Activated T-helper 17 cell treated with anti-CD3 and anti-CD28 coated beads, Interleukin-2, amount 50 U/mL, for 72 hours (primary cell): ENCODE data around the gene ZNF614. TPM values are rescaled to one million over a fixed set of nuclear protein-coding genes. Genes with fewer than 3 reads are reported as not detected.
"Not testable (repeated sequence)": the region's sequence is repeated elsewhere in the genome, so short reads cannot be mapped to it uniquely, and the experiment has no call there.

ENCODE experiments used
- ATAC-seq: fragments of 150-1000 bp; cut with Tn5 transposase; replicated peaks from 2 replicates; pipeline ENCODE4 v1.10.0; 2021; ENCODE audit warnings: mild to moderate bottlenecking, moderate library complexity
- H3K27ac Mint-ChIP-seq: one replicate; pipeline ENCODE4 v1.8.0; 2022; ENCODE audit warnings: mixed read lengths
- H3K27me3 Mint-ChIP-seq: one replicate; pipeline ENCODE4 v1.8.0; 2022; ENCODE audit warnings: mixed read lengths
- H3K36me3 Mint-ChIP-seq: one replicate; pipeline ENCODE4 v1.8.0; 2022; ENCODE audit warnings: low read depth, mild to moderate bottlenecking, mixed read lengths
- H3K4me1 Mint-ChIP-seq: one replicate; pipeline ENCODE4 v1.8.0; 2022; ENCODE audit warnings: mixed read lengths
- H3K4me3 Mint-ChIP-seq: one replicate; pipeline ENCODE4 v1.8.0; 2022; ENCODE audit warnings: mild to moderate bottlenecking, mixed read lengths
- H3K9me3 Mint-ChIP-seq: one replicate; pipeline ENCODE4 v1.8.0; 2022; ENCODE audit warnings: mixed read lengths
- total RNA-seq, 2 donors: library from RNA; stranded (reverse); gene quantifications; one replicate each; pipeline ENCODE4 v1.2.3, GENCODE V29; 2022

The ZNF614 gene
- 1 to 10 TPM; 7.0 to 7.7 TPM for total RNA-seq

DNA sequence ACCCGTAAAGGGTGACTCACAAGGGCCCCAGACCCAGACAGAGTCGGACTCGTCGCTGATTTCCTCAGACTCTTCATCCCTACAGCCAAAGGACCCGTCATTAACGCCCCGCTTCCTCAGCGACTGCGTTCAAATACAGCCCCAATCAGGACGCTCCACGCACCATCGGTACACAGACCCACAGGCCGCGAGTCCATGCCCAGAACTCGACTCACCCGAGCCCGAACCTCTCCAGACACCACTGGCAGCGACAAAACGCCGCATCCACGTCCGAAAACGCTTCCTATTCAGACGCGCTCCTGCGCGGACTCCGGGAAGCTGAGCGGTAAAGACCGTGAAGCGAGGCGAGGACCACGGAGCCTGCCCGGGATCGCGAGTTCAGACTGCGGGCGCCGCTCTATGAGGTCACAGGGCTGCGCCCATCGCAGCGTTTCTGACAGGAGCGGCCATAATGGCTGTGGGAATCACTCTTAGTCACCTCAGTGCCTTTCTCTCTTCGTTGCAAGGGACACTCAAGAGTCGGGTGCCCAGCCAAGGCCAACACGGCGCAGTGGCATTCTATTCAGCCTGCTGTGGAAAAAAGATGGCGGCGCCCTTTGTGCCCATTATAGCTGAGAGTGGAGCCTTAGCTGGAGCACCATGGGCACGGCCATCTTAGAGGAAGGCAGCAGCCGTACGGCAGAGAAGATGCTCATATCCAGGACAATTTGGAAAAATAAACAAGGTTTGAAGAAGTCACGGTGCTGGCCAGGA, at the start of gene ZNF614:
ZNF614 (minus strand) TSS at position 353 of the 753 bp plus-strand sequence. CDS start 2,634 bp downstream, outside the sequence.
- Mint-ChIP-seq H3K4me3 (peak within 1 kb of the TSS; percentile 97), H3K36me3 (peaks cover 47% of the 10 kb centered on the region), H3K4me1 (no peaks in the 10 kb centered on the region), H3K27me3 (no peaks in the 10 kb centered on the region), H3K9me3 (peaks cover 21% of the 10 kb centered on the region), H3K27ac (peak within 1 kb of the TSS; percentile 95)
- peak; percentile 97 for ATAC-seq

DNA sequence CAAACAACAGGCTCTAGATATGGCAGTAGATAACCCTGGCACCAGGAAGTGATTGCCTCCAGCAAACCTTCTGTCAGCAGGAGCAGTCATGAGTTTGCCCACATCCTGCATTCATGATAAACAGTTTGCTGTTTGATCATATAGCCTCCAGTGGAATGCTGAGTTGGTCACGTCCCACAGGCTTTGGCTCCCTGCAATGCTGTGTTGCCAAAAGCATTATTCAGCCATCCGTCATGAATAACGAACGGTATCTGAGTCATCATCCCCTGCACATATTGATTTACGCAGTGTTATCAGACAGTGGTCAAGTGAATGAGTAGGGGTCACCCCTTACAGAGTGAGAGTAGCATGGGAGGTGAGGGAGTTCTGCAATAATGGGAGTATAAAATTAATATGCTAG, 42.3 kb upstream of the ZNF614 start:
- Mint-ChIP-seq H3K9me3 (peaks cover 52% of the 10 kb centered on the region), H3K36me3 (peaks cover 100% of the 10 kb centered on the region), H3K27ac (no peak overlapping the region), H3K4me3 (no peak overlapping the region), H3K27me3 (no peaks in the 10 kb centered on the region), H3K4me1 (no peaks in the 10 kb centered on the region)
- ATAC-seq, result no peak

DNA sequence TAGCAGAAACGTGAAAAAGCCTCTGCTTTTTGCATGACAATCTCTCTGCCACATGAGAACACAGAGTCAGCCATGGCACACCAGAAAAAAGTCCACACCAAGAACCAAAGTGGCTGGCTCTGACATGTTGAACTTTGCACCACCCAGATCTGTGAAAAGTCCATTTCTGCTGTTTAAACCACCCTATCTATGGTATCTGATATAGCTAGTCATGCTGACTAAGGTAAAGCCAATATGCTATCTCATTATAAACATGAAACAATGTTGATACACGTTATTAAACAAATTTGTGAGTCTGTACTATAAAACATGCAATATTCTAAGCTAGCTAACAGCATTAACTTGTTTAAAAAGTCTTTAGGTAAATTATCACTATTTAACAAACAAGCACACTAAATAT, 41.5 kb upstream of the ZNF614 start:
- no peak overlapping the region for H3K27ac Mint-ChIP-seq
- H3K36me3 Mint-ChIP-seq, result peaks cover 98% of the 10 kb centered on the region
- H3K9me3 Mint-ChIP-seq, result peaks cover 48% of the 10 kb centered on the region
- H3K4me1 Mint-ChIP-seq, result no peaks in the 10 kb centered on the region
- ATAC-seq, result no peak
- H3K4me3 Mint-ChIP-seq, result no peak overlapping the region
- H3K27me3 Mint-ChIP-seq, result no peaks in the 10 kb centered on the region

DNA sequence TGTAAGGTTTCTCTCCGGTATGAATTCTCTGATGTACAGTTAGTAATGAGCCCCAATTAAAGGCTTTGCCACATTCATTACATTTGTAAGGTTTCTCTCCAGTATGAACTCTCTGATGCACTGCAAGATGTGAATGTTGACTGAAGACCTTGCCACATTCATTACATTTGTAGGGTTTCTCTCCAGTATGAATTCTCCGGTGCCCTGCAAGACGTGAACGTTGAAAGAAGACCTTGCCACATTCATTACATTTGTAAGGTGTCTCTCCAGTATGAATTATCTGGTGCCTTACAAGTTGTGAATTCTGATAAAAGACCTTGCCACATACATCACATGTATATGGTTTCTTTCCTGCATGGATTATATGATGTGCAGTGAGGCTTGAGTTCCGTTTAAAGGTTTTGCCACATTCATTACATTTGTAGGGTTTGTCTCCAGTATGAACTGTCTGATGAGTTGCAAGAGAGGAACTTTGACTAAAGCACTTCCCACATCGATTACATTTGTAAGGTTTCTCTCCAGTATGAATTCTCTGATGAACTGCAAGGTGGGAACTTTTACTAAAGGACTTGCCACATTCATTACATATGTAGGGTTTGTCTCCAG, 38.2 kb upstream of the ZNF614 start:
- Mint-ChIP-seq H3K27ac (no peak overlapping the region), H3K9me3 (peaks cover 47% of the 10 kb centered on the region)
- no peak for ATAC-seq

DNA sequence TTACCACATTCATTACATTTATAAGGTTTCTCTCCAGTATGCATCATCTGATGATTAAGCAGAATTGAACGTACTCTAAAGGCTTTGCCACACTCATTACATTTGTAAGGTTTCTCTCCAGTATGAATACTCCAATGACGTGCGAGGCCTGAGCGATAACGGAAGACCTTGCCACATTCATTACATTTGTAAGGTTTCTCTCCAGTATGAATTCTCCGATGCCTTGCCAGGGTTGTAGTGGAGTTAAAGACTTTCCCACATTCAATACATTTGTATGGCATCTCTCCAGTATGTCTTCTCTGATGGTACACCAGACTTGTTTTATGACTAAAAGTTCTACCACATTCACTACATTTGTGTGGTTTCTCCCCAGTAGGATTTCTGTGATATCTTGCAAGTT, 37.2 kb upstream of the ZNF614 start:
- Mint-ChIP-seq H3K27me3 (no peaks in the 10 kb centered on the region), H3K9me3 (peaks cover 46% of the 10 kb centered on the region), H3K27ac (no peak overlapping the region)

More for the DNA sequence above, 38.2 kb upstream of the ZNF614 start:
- Mint-ChIP-seq H3K27me3 (no peaks in the 10 kb centered on the region), H3K36me3 (peaks cover 73% of the 10 kb centered on the region), H3K4me3 (no peak overlapping the region), H3K4me1 (no peaks in the 10 kb centered on the region)

DNA sequence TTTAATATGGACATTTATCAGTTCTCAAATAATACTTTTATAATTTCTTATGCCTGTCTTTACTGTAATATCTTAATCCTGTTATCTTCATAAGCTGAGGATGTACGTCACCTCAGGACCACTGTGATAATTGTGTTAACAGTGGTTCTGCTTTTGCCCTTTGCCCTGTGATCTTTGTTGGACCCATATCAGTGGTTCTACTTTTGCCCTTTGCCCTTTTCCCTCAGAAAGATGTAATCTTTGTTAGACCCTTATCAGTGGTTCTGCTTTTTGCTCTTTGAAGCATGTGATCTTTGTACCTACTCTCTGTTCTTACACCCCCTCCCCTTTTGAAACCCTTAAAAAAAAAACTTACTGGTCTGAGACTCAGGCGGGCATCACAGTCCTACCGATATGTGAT, 28.3 kb upstream of the ZNF614 start:
- Mint-ChIP-seq H3K9me3 (peaks cover 38% of the 10 kb centered on the region), H3K36me3 (peaks cover 37% of the 10 kb centered on the region)
- not testable (repeated sequence) for H3K27ac Mint-ChIP-seq, H3K4me1 Mint-ChIP-seq, ATAC-seq, H3K4me3 Mint-ChIP-seq, H3K27me3 Mint-ChIP-seq

More for the DNA sequence above, 37.2 kb upstream of the ZNF614 start:
- Mint-ChIP-seq H3K4me3 (no peak overlapping the region), H3K4me1 (no peaks in the 10 kb centered on the region), H3K36me3 (peaks cover 63% of the 10 kb centered on the region)
- no peak for ATAC-seq

DNA sequence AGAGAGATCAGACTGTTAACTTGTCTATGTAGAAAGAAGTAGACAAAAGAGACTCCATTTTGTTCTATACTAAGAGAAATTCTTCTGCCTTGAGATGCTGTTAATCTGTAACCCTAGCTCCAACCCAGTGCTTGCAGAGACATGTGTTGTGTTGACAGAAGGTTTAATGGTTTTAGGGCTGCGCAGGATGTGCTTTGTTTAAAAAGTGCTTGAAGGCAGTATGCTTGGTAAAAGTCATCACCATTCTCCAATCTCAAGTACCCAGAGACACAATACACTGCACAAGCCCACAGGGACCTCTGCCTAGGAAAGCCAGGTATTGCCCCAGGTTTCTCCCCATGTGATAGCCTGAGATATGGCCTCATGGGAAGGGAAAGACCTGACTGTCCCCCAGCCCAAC, 23.6 kb upstream of the ZNF614 start:
- not testable (repeated sequence) for H3K27ac Mint-ChIP-seq, ATAC-seq, H3K27me3 Mint-ChIP-seq, H3K4me3 Mint-ChIP-seq
- H3K36me3 Mint-ChIP-seq, result peaks cover 61% of the 10 kb centered on the region
- peaks cover 15% of the 10 kb centered on the region for H3K4me1 Mint-ChIP-seq
- peaks cover 32% of the 10 kb centered on the region for H3K9me3 Mint-ChIP-seq

DNA sequence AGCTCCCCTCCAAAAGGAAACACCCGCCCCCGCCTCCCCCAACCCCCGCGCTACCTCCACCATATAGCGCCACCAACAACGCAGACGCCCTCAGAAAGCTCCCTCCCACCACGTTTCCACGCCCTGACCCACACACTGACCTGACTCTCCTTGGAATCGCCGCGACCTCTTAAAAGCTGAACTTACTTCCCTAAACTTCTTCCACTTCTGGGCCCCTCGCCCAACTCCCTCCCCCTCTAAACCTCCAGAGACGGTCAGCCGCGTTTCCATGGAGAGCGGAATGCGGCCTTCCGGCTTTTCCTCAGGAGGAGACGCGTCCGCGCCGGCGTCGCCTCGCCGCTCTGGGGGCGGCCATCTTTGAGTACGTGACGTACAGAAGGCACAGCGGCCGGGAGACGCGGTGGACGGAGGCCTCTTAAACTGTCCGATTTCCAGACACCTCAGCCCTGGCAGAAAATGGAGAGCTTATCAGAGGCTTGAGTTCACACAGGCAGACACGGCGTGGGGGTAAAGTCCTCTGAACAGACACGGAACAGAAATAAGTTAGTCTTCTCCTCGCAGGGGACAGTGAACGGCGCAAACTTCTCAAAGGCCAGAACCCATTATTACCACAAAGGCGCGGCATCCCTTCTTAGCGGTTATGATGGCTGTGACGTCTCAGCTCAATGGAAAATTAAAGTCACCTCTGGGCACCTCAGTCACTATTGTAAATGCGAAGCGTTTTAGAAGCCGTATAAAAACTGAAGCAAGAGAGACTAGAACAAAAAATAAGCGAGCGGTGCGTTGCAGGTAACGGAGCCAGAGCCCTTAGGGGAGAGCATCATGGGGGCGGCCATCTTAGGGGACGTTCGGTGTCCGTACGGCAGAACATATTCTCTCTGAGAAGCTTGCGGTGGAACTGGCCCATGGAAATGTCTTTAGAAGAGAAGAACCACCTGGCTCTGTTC, 20.6 kb upstream of the ZNF614 start, which contains the start of gene ZNF432:
ZNF432 (minus strand) TSS at position 284 of the 947 bp plus-strand sequence. CDS start 1,970 bp downstream, outside the sequence.
- H3K4me3 Mint-ChIP-seq, result peak within 1 kb of the TSS; percentile 90
- H3K9me3 Mint-ChIP-seq, result peaks cover 27% of the 10 kb centered on the region
- H3K27ac Mint-ChIP-seq, result peak within 1 kb of the TSS; percentile 96
- H3K4me1 Mint-ChIP-seq, result peaks cover 19% of the 10 kb centered on the region
- H3K27me3 Mint-ChIP-seq, result no peaks in the 10 kb centered on the region
- H3K36me3 Mint-ChIP-seq, result peaks cover 71% of the 10 kb centered on the region
- peak; percentile 93 for ATAC-seq

DNA sequence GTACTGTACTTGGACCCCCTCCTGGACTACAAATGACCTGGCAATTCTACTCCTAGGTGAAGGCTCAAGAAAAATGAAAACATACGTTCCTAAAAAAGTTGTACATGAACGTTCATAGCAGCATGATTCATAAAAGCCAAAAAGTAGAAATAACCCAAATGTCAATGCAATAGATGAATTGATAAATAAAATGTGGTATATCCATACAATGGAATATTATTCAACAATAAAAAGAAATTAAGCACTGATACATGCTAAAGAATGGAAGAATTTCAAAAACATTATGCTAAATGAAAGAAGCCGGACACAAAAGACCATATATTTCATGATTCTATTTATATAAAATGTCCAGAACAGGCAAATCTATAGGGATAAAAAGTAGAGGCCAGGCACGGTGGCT, 11.0 kb upstream of the ZNF614 start:
- Mint-ChIP-seq H3K9me3 (peaks cover 20% of the 10 kb centered on the region), H3K4me3 (no peak overlapping the region), H3K4me1 (peaks cover 3% of the 10 kb centered on the region), H3K27ac (no peak overlapping the region), H3K36me3 (peaks cover 99% of the 10 kb centered on the region), H3K27me3 (no peaks in the 10 kb centered on the region)
- ATAC-seq, result no peak

DNA sequence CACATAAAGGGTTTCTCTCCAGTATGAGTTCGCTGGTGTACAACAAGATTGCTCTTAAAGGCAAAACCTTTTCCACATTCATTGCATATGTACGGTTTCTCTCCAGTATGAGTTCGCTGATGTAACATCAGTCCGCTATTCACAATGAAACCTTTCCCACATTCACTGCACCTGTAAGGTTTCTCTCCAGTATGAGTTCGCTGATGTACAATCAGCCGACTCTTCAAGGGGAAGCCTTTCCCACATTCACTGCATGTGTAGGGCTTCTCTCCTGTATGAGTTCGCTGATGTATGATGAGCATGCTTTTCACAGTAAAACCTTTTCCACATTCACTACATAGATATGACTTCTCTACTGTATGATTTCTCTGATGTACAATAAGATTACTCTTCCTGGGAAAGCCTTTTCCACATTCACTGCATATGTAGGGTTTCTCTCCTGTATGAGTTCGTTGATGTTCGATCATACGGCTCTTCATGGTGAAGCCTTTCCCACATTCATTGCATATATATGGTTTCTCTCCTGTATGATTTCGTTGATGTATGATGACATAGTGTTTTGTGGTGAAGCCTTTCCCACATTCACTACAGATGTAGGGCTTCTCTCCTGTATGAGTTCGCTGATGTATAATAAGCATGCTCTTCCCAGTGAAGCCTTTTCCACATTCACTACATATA, 6.0 kb upstream of the ZNF614 start:
- no peak overlapping the region for H3K27ac Mint-ChIP-seq
- no peak for ATAC-seq
- no peaks in the 10 kb centered on the region for H3K4me1 Mint-ChIP-seq
- no peak overlapping the region for H3K4me3 Mint-ChIP-seq
- H3K36me3 Mint-ChIP-seq, result peaks cover 65% of the 10 kb centered on the region
- no peaks in the 10 kb centered on the region for H3K27me3 Mint-ChIP-seq
- H3K9me3 Mint-ChIP-seq, result peaks cover 26% of the 10 kb centered on the region

DNA sequence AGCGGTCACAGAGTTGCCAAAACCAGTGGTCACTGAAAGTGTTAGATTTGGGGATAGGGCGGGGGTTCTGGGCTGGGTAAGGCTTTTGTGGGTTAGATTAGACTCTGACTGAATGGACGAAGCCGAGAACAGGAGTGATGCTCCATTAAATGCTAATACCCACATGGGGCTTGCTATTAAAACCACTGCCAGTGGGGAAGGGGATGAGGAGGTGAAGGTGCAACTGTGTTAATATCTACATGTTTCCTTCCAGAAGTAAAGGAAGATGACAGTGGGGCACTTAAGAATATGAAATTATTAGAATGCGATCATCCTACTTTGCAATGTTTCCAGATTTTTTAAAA, 573 bp upstream of the ZNF614 start:
- Mint-ChIP-seq H3K27me3 (no peaks in the 10 kb centered on the region), H3K27ac (peak overlapping the region; percentile 95), H3K4me3 (peak overlapping the region; percentile 97), H3K9me3 (peaks cover 23% of the 10 kb centered on the region), H3K36me3 (peaks cover 46% of the 10 kb centered on the region), H3K4me1 (no peaks in the 10 kb centered on the region)
- peak; percentile 20 for ATAC-seq

DNA sequence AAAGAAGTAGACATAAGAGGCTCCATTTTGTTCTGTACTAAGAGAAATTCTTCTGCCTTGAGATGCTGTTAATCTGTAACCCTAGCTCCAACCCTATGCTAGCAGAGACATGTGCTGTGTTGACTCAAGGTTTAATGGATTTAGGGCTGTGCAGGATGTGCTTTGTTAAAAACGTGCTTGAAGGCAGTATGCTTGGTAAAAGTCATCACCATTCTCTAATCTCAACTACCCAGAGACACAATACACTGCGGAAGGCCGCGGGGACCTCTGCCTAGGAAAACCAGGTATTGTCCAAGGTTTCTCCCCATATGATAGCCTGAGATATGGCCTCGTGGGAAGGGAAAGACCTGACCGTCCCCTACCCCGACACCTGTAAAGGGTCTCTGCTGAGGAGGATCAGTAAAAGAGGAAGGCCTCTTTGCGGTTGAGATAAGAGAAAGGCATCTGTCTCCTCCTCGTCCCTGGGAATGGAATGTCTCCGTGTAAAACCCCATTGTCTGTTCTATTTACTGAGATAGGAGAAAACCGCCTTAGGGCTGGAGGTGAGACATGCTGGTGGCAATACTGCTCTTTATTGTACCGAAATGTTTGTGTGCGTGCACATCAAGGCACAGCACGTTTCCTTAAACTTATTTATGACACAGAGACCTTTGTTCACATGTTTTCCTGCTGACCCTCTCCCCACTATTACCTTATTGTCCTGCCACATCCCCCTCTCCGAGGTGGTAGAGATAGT, 1.8 kb downstream of the ZNF614 start:
- H3K27me3 Mint-ChIP-seq, ATAC-seq, H3K4me1 Mint-ChIP-seq, H3K27ac Mint-ChIP-seq: not testable (repeated sequence)
- Mint-ChIP-seq H3K4me3 (peak overlapping the region; percentile 97), H3K36me3 (peaks cover 57% of the 10 kb centered on the region), H3K9me3 (peaks cover 22% of the 10 kb centered on the region)

DNA sequence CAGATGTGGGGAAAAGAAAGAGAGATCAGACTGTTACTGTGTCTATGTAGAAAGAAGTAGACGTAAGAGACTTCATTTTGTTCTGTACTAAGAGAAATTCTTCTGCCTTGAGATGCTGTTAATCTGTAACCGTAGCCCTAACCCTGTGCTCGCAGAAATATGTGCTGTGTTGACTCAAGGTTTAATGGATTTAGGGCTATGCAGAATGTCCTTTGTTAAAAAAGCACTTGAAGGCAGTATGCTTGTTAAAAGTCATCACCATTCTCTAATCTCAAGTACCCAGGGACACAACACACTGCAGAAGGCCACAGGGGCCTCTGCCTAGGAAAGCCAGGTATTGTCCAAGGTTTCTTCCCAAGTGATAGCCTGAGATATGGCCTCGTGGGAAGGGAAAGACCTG, 3.7 kb downstream of the ZNF614 start:
- not testable (repeated sequence) for H3K27me3 Mint-ChIP-seq, H3K27ac Mint-ChIP-seq, H3K4me1 Mint-ChIP-seq, H3K4me3 Mint-ChIP-seq, ATAC-seq
- Mint-ChIP-seq H3K36me3 (peaks cover 77% of the 10 kb centered on the region), H3K9me3 (peaks cover 30% of the 10 kb centered on the region)
